ENCODE data around the gene SMS. TPM values are rescaled to one million over a fixed set of nuclear protein-coding genes. Genes with fewer than 3 reads are reported as not detected.

SMS gene
- total RNA-seq, 1 experiment from 2014 or later = 173 TPM

GRCh38 chrX:21972046-21972445, 31.5 kb downstream of the SMS start:
- Mint-ChIP-seq H3K27me3 (ENCODE audit: low read depth) (no peaks in the 10 kb centered on the region), H3K4me1 (peaks cover 3% of the 10 kb centered on the region; the same call in 1 of the 2 replicates), H3K4me3 (no peak overlapping the region), H3K36me3 (peaks cover 42% of the 10 kb centered on the region), H3K9me3 (no peaks in the 10 kb centered on the region), H3K27ac (no peak overlapping the region)
- DNase-seq (ENCODE audit: low spot score) (no peak), ATAC-seq (no peak)
- ChIA-PET POLR2A (interaction anchor here (1.0 kb wide), 1 partner anchor 133 kb away, joined by 5 read pairs; the partner anchor contains the start of gene MBTPS2), CTCF (interaction anchor here (1.3 kb wide), 1 partner anchor 13 kb away, joined by 3 read pairs; no protein-coding TSS in a partner anchor)
- TF ChIP-seq AFF4 (CRISPR knock-in tag; IDR thresholded peaks at IDR 0.05; ENCODE audit: borderline replicate concordance) (no peak), ATF1 (CRISPR knock-in tag; IDR thresholded peaks at IDR 0.05) (no peak), NFATC4 (CRISPR knock-in tag; IDR thresholded peaks at IDR 0.05) (no peak), FOXP4 (CRISPR knock-in tag; IDR thresholded peaks at IDR 0.05) (no peak), ZMAT4 (CRISPR knock-in tag; IDR thresholded peaks at IDR 0.05) (no peak), E2F1 (CRISPR knock-in tag; IDR thresholded peaks at IDR 0.05) (no peak)

- CTCF ChIA-PET = interaction anchor here (0.6 to 1.3 kb wide), 2 partner anchors 12 to 99 kb away, joined by 3 read pairs; no protein-coding TSS in a partner anchor
- peak; percentile 41 for ATAC-seq
- no peak for TF ChIP-seq ZNF219 (CRISPR knock-in tag; IDR thresholded peaks at IDR 0.05; ENCODE audit: borderline replicate concordance)
- TF ChIP-seq ZNF317 (CRISPR knock-in tag; IDR thresholded peaks at IDR 0.05; ENCODE audit: borderline replicate concordance, low read depth) = no peak
- no peak for TF ChIP-seq ZNF121 (CRISPR knock-in tag; IDR thresholded peaks at IDR 0.05)
- no peak for TF ChIP-seq TP53 (CRISPR knock-in tag; IDR thresholded peaks at IDR 0.05)
- no peak for TF ChIP-seq NR3C1 (CRISPR knock-in tag; conservative IDR thresholded peaks at IDR 0.05; ENCODE audit: low read depth)
- no peak for TF ChIP-seq ATF3 (CRISPR knock-in tag; conservative IDR thresholded peaks at IDR 0.05)
- TF ChIP-seq SP1 (CRISPR knock-in tag; conservative IDR thresholded peaks at IDR 0.05) = no peak
- no peak for TF ChIP-seq AFF4 (CRISPR knock-in tag; IDR thresholded peaks at IDR 0.05; ENCODE audit: borderline replicate concordance)
- no peak for TF ChIP-seq OVOL2 (CRISPR knock-in tag; IDR thresholded peaks at IDR 0.05; ENCODE audit: borderline replicate concordance)
- no peak for TF ChIP-seq USF1 (CRISPR knock-in tag; IDR thresholded peaks at IDR 0.05)
- TF ChIP-seq SOX15 (CRISPR knock-in tag; IDR thresholded peaks at IDR 0.05) = no peak
- TF ChIP-seq JUN (CRISPR knock-in tag; IDR thresholded peaks at IDR 0.05) = no peak
- no peak for TF ChIP-seq NFATC4 (CRISPR knock-in tag; IDR thresholded peaks at IDR 0.05)
- no peak for TF ChIP-seq FOXP1 (CRISPR knock-in tag; IDR thresholded peaks at IDR 0.05; ENCODE audit: borderline replicate concordance)
- no peak for TF ChIP-seq CTCF (IDR thresholded peaks at IDR 0.05)
- no peak for TF ChIP-seq NR2C2 (CRISPR knock-in tag; IDR thresholded peaks at IDR 0.05)
- TF ChIP-seq GTF2I (CRISPR knock-in tag; conservative IDR thresholded peaks at IDR 0.05) = no peak
Measured at GRCh38 chrX:21972721-21973120, 32.2 kb downstream of the SMS start.

More at GRCh38 chrX:21972721-21973120, 32.2 kb downstream of the SMS start:
- no peak for DNase-seq (ENCODE audit: low spot score)
- Mint-ChIP-seq H3K4me1 (peaks cover 3% of the 10 kb centered on the region; the same call in 1 of the 2 replicates), H3K4me3 (no peak overlapping the region), H3K27ac (no peak overlapping the region), H3K36me3 (peaks cover 49% of the 10 kb centered on the region), H3K9me3 (no peaks in the 10 kb centered on the region), H3K27me3 (ENCODE audit: low read depth) (no peaks in the 10 kb centered on the region)
- POLR2A ChIA-PET = interaction anchor here (1.0 kb wide), 1 partner anchor 133 kb away, joined by 5 read pairs; the partner anchor contains the start of gene MBTPS2

Measured in WTC11 (cell line).